Measurements from ENCODE around the gene ATP1A3.

ATP1A3 gene

GRCh38 chr19:41984961-41985360, 9.1 kb downstream of the ATP1A3 start:
- no peak for DNase-seq (ENCODE audit: low read depth)

- DNase-seq (ENCODE audit: low read depth) = no peak
Observed at GRCh38 chr19:41981724-41982123, 12.3 kb downstream of the ATP1A3 start.

GRCh38 chr19:41978470-41978869, 15.6 kb downstream of the ATP1A3 start:
- DNase-seq (ENCODE audit: low read depth) = no peak

GRCh38 chr19:41977916-41978315, 16.1 kb downstream of the ATP1A3 start:
- DNase-seq (ENCODE audit: low read depth) = no peak

GRCh38 chr19:41974652-41975051, 19.4 kb downstream of the ATP1A3 start:
- DNase-seq (ENCODE audit: low read depth) = no peak

- DNase-seq (ENCODE audit: low read depth) = no peak
Observed at GRCh38 chr19:41971363-41971762, 22.7 kb downstream of the ATP1A3 start.

GRCh38 chr19:41969772-41970458, 24.1 kb downstream of the ATP1A3 start:
- no peak for DNase-seq (ENCODE audit: low read depth)

- DNase-seq (ENCODE audit: low read depth) = no peak
Observed at GRCh38 chr19:41968751-41969595, 25.1 kb downstream of the ATP1A3 start.

- no peak for DNase-seq (ENCODE audit: low read depth)
Observed at GRCh38 chr19:41967054-41967783, 26.8 kb downstream of the ATP1A3 start.

GRCh38 chr19:41965106-41965505, 28.9 kb downstream of the ATP1A3 start:
- DNase-seq (ENCODE audit: low read depth) = no peak

GRCh38 chr19:41960973-41961372, 33.1 kb downstream of the ATP1A3 start:
- no peak for DNase-seq (ENCODE audit: low read depth)

GRCh38 chr19:41959056-41960053, 34.7 kb downstream of the ATP1A3 start, which contains the start of gene RABAC1:
Gene RABAC1 (minus strand): TSS chr19:41959321. CDS start chr19:41959292, 29 bp downstream.
- peak; percentile 86 for DNase-seq (ENCODE audit: low read depth)

- peak; percentile 69 for DNase-seq (ENCODE audit: low read depth)
Observed at GRCh38 chr19:41958367-41959055, 35.5 kb downstream of the ATP1A3 start.

- DNase-seq (ENCODE audit: low read depth) = peak; percentile 70
Observed at GRCh38 chr19:41957838-41958366, 36.1 kb downstream of the ATP1A3 start.

GRCh38 chr19:41957161-41957837, 36.7 kb downstream of the ATP1A3 start:
- DNase-seq (ENCODE audit: low read depth) = no peak

GRCh38 chr19:41956621-41957020, 37.4 kb downstream of the ATP1A3 start:
- DNase-seq (ENCODE audit: low read depth) = no peak

- no peak for DNase-seq (ENCODE audit: low read depth)
Observed at GRCh38 chr19:41955521-41955920, 38.5 kb downstream of the ATP1A3 start.

- DNase-seq (ENCODE audit: low read depth) = peak; percentile 49
Observed at GRCh38 chr19:41951686-41952172, 42.3 kb downstream of the ATP1A3 start.

- DNase-seq (ENCODE audit: low read depth) = no peak
Observed at GRCh38 chr19:41947091-41947490, 46.9 kb downstream of the ATP1A3 start.
